Right renal pelvis (tissue), 4 donors: ENCODE results near the gene PNKP. TPM values are rescaled to one million over a fixed set of nuclear protein-coding genes. Genes with fewer than 3 reads are reported as not detected.

Source experiments
- DNase-seq, 4 donors: peaks; one replicate each; pipeline ENCODE4 v3.0.0-alpha.2; 2013; ENCODE audit warnings: low read depth in 4 of 4, low spot score in 3 of 4, missing footprints in 1 of 4
- polyA plus RNA-seq, 4 donors: library from polyadenylated mRNA; unstranded; fragments of 120-200 nt; gene quantifications; one replicate each; pipeline ENCODE4 v1.2.1, GENCODE V29; 2013; ENCODE audit not compliant: insufficient read length in 4 of 4

The PNKP gene
- polyA plus RNA-seq, 4 donors: 42.7 to 57.9 (median 46.3) TPM

GRCh38 chr19:49849433-49850220, 17.7 kb downstream of the PNKP start:
- DNase-seq: no peak

DNA sequence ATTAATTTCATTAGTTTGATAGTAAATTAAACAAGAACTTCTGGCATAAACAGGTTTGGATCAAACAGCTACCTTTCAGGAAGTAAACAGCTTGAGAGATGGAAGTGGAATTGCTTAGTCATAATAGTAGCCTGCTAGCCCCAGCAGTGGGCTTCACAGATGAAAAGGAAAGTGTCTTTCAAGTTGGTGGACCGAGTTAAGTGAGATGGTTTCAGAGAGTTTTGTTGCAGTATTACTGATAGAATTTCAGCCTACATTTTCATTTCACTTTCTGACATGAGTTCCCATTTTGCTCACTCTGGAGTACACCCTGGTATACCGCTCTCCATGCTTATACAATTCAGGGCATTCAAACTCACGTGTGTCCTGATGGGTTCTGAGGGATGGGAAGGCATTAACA, 18.4 kb downstream of the PNKP start:
- DNase-seq: no peak

- no peak for DNase-seq
Observed at GRCh38 chr19:49847731-49848696, 19.4 kb downstream of the PNKP start.

DNA sequence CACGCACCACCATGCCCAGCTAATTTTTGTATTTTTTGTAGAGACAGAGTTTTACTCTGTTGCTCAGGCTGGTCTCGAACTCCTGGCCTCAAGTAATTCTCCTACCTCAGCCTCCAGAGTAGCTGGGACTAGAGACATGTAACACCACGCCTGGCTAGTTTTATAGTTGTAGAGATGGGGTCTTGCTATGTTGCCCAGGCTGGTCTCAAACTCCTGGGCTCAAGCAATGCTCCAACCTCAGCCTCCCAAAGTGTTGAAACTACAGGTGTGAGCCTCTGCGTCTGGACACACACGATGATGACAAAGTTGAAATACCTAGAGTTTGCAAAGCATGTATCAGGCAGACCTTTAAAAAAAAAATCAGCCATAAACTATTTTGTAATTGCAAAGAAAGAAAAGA, 21.0 kb downstream of the PNKP start:
- DNase-seq: no peak

DNA sequence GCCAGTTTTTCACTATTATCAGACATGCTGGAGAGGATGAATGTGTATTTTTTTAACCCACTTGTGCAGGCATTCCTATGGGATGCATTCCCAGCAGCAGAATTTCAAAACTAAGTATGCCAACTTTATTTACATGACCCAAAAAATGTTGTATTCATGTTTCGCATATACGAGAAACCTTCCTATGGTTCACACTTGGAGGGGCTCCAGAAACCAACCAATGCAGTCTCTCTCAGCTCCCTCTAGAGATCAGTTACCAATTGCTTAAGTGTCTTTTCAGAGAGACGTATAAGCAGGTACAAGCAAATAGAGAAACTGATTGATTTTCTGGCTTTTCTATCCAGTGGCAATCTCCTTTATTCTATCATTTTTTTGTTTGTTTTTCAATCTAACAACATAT, 22.0 kb downstream of the PNKP start:
- DNase-seq: no peak

DNA sequence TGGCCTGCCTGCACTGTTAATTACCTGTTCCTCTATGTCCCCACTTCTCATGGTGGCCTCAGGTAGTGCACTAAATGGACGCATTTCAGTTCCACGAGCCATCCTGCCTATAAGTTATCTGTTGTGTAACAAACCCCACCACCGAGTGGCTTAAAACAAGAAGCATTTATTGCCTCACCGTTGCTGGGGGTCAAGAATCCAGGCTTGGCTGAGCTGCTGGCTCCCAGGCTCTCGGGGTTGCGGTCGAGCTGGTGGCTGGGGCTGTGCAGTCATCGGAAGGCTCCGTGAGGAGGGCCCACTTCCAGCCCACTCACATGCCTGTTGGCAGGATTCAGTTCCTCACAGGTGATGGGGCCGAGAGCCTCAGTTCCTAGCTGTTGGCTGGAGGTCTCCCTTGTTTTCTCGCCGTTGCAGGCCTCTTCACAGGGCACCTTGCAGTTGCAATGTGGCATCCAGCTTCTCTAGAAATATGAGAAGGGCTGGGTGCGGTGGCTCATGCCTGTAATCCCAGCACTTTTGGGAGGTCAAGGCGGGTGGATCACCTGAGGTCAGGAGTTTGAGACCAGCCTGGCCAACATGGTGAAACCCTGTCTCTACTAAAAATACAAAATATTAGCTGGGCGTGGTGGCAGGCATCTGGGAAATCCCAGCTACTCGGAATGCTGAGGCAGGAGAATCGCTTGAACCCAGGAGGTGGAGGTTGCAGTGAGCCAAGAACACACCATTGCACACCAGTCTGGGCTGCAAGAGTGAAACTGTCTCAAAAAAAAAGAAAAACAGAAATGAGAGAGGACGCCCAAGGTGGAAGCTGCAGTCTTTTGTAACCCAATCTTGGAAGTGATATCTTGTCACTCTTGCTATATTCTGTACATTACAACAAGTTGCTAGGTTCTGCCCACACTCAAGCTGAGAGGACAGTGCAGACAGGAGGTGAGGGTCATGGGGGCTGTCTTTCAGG, 23.0 kb downstream of the PNKP start:
- DNase-seq: no peak

DNA sequence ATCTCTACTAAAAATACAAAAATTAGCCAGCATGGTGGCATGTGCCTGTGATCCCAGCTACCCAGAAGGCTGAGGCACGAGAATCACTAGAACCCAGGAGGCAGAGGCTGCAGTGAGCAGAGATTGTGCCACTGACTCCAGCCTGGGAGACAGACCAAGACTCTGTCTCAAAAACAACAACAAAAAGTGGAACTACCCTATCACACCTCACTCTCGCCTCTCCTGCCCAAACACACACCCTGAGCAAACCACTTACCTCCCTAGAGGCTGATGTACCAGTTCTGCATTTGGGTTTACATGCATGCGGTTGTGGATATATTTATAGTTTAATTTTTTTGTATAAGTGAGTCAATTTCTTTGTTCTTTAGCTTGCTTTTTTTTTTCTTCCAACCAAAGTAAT, 24.1 kb downstream of the PNKP start:
- no peak for DNase-seq

- DNase-seq: no peak
Observed at GRCh38 chr19:49840736-49841249, 26.6 kb downstream of the PNKP start.

DNA sequence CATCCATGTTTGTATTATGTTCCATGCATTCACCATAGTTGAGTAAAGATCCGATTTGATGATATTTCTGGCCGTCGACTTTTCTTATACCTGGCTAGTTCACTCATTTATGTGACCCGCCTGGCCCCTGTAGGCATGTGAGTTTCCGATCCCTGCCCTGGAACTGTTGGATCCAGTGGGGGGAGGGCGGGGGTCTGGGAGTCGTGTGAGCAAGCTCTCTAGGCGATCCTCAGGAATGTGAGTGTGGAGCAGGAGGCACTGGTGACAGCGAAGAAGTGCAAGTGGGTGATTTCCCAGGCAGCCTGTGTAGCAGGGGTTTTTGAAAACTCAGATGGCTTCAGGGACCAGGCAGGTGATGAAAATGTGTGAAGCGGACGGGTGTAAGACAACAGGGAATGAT, 27.1 kb downstream of the PNKP start:
- DNase-seq: no peak

DNA sequence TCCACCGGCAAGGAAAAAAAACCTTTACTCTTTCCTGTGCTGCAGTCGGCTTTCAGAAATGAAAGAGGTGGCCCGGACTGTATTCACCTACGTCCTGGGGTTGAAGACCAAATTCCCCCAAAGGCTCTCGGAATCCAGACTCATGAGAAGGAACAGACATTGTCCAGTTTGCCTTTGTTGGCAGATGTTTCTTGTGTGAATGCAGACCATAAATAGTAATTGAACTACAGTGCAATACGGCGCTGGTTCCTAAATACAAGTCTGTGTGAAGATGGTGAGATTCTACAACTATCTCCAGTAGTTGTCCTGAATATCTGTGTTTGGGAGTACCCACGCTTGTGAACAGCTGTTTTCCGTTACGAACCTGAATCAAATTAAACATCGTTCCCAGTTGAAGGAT, 27.7 kb downstream of the PNKP start:
- no peak for DNase-seq

DNA sequence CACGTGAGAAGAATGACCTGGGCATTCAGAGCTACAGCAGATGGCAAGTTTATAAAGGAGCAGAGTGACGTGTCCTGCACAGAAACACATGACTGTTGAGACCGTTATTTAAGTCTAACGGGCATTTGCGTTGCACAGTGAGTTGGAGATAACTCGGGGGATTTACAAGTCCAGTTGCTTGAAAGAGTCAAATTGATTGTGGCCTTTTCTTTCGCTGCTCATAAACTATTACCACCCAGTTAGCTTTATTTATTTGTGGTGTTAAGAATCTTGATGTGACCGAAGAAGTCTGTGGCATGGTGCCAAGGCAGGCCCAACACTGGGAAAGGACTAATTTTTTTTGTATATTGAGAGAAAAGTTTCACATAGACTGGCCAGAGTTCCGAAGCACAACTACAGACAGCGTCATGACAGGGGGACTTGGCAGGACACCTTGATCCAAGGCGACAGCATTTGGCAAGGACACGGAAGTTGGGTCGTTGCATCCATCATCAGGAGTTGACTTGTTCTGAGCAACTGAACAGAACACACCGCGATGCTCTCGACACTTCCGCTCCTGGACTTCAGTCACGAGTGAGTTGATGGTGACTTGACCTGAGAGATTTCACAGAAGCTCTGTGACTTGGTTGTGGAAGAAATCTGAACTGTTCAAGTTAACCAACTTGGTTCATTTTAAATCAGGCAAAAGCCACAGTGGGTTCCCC, 28.3 kb downstream of the PNKP start:
- DNase-seq: no peak

DNA sequence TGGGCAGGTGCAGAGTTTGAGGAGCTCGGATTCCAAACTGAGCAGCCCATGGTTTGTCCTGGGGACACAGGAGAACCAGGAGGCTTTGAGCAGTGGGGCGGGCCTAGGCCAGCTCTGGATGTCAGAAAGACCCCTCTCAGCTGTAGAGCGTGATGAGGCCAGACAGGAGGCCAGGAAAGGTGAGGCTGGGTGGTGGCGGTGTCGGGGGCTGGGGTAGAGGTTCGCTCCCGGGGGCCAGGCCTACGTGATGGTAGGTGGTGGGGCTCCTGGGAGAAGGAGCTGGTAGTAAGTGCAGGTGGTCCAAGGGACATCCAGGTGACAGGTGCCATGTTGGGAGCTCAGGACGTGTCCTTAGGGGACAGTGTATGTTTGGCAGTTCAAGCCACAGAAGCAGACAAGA, 30.0 kb downstream of the PNKP start:
- DNase-seq: no peak

GRCh38 chr19:49837009-49837310, 30.4 kb downstream of the PNKP start:
- DNase-seq: no peak

GRCh38 chr19:49836176-49837008, 31.0 kb downstream of the PNKP start:
- DNase-seq: no peak

GRCh38 chr19:49835562-49835961, 31.8 kb downstream of the PNKP start:
- no peak for DNase-seq

DNA sequence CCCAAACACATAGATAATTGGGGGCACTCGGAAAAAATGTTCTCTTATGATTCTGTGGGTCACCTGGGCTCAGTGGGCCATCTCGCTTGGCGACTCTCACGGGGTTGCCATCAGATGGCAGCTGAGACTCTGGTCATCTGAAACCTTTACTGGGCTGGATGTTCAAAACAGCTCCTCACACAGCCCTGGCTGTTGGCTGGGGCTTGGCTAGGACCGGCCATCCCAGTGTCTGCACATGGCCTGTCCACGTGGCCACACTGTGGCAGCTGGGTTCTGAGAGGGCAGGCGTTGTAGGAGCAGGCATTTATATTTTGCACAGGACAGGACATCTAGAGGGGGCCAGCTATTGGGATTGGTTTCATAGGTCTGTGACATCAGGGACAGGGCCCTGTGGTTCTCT, 33.8 kb downstream of the PNKP start:
- DNase-seq: no peak

GRCh38 chr19:49832556-49832955, 34.8 kb downstream of the PNKP start:
- no peak for DNase-seq

DNA sequence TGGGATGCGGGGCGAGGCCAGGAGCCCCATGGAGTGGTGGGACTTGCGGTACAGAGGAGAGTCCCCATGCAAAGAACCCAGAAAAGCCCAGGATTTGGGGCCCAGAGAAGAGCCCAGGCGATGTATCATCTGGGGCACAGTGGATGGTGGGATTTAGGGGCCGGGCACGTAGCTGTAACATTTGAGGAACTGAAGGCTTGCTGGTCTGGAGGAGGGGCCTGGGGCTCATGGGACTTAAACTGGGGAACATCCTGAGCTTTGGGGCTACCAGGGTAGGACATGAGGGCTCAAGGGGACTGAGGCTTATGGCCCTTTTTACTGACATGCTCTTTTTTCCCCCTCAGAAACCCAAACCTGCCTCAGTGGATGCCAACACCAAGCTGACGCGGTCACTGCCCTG, 35.8 kb downstream of the PNKP start:
- no peak for DNase-seq

DNA sequence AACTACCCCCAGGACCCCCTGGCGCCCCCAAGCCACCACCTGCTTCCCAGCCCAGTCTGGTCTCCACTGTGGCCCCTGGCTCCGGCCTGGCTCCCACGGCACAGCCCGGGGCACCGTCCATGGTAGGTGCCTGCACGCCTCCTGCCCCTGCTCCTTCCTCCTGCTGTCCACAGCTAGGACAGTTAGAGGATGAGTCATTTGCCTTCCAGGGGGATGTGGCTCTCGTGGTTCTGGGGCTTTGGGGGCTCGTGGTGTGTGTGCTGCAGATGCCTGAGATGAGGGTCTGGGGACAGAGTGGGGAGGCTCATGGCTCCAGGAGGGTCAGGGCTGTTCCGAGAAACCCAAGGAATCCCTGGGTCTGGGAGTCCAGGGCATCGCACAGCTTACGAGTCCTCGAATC, 36.6 kb downstream of the PNKP start:
- DNase-seq: no peak
